Activated T-cell treated with anti-CD3 and anti-CD28 coated beads, Interleukin-2, amount 50 U/mL, for 1 hour (primary cell): ENCODE measurements around the gene BICD1.
A peak's percentile ranks its signal among the peaks of the same experiment; 100 is the strongest.
"Not testable (repeated sequence)": the region's sequence is repeated elsewhere in the genome, so short reads cannot be mapped to it uniquely, and the experiment has no call there.

Experiments
- DNase-seq: peaks from one replicate; pipeline ENCODE4 v3.0.0-alpha.2; 2020

BICD1 gene

DNA sequence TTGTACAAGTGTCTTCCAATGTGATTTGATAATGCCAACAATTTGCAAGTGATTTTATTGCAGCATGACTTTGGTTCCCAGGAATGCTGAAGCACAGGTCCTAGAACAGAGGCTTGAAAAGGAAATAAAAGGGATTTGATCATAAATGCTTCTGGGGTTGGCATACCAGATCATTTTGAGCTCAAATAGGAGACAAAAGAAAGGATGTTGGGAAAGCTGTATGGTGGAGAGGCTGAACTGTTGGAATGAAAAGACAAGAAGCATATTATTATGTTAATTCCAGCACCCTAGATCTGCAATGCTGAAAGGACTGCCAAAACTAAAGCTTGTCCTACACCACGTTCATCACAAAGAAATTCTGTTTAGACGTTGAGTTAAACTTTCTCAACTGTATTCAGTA lies 143.1 kb downstream of the BICD1 start:
- DNase-seq = no peak

DNA sequence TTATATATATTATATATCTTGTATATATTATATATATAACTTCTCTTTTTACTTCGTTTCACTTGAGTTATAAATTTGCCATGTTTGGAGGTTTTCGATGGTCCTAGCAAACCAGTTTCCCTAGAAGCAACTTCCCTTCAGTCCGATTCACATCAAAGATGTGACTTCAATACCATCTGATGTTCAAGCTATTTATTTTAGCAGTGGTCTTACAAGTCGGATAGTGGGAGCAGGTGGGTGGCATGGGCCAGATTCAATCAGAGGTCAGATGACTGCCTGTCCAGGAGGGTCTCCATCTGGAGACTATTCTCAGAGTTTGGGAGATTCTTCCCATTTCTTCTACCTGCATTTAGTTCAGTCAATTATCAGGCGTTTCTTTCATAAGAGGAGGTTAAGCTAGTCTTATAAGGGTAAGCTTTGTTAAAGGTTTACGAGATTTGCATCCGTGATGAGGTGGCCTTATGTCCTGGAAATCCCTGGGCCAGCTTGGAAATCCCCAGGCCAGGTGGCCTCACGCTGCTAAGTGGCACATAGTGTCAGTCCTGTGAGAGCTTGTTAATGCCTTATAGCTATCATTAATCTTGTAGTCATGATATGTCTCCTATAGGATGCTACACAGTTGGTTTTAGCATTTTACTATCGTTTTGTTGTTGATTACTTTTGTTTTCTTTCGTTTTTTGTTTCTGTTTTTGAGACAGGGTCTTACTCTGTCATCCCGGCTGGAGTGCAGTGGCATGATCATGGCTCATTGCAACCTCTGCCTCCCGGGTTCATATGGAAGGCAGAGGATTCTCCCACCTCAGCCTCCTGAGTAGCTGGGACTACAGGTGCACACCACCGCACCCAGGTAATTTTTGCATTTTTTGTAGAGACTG lies 145.8 kb downstream of the BICD1 start:
- no peak for DNase-seq

DNA sequence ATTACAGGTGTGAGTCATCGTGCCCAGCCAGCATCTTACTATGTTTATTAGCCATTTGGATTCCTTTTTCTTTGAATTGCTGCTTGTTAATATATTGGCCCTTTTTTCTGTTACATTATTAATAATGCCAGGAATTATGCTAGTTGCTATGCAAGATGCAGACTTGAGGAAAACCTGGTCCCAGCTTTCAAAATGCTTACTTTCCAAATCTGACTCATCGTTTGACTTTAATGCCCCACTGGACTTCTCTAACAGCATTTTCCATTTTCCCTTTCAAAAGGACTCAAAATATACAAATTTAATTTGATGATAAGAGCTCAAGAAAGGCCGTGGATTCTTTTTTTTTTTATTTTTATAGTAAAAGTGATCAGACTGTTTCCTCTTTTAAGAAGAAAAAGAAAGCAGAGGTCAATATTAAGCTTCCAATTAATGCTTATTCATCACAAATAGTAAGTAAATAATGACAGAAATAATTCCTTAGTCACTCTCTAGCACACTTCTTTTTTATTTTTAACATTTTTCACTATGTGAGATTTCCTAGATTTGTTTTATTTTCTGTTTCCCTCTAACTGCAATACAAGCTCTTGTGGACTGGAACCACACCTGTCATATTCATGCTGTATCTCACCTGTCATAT lies 146.6 kb downstream of the BICD1 start:
- no peak for DNase-seq

DNA sequence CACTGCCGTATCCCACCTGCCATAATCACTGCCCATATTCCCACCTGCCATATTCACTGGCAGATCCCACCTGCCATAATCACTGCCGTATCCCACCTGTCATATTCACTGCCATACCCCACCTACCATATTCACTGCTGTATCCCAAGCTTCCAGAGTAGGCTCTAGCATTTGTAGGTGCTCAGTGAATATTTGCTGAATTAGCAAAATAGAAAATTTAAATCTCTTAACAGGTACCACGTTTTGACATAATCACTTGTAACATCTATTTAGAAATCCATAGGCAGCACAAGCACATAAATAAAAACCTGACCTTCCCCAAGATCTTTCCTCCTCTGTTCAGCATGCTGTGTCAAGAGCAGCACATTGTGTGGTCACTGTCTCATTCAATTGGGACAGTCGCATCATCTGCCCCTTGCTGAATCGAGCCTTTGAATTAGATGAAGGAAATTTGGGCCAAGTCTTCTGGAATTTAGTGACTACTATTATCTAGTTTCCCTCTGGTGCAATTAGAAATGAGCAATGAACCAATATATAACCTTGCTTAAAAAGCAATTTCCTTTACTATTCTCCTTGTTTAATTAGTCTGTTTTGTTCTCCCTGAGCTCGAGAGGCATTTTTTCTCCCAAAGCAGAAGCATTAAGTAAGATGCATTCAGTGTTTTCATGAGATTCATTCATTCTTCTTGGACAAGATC lies 147.8 kb downstream of the BICD1 start:
- no peak for DNase-seq

DNA sequence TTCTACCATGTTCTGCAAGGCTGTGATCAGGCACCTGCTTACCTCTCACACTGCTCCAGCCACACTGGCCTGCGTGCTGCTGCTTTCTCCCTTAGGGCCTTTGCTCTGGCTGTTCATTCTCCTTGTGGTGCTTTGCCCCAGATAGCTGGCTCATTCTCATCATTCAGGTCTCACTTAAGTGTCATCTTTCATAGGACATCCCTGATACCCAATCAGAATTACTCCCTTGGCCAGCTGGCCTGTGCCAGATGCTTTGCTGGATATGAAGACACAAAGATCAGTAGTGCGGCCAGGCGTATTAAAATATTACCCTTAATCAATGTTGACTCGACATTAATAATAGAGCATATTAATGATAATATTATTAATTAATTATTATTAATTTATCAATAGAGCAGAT lies 148.9 kb downstream of the BICD1 start:
- no peak for DNase-seq

DNA sequence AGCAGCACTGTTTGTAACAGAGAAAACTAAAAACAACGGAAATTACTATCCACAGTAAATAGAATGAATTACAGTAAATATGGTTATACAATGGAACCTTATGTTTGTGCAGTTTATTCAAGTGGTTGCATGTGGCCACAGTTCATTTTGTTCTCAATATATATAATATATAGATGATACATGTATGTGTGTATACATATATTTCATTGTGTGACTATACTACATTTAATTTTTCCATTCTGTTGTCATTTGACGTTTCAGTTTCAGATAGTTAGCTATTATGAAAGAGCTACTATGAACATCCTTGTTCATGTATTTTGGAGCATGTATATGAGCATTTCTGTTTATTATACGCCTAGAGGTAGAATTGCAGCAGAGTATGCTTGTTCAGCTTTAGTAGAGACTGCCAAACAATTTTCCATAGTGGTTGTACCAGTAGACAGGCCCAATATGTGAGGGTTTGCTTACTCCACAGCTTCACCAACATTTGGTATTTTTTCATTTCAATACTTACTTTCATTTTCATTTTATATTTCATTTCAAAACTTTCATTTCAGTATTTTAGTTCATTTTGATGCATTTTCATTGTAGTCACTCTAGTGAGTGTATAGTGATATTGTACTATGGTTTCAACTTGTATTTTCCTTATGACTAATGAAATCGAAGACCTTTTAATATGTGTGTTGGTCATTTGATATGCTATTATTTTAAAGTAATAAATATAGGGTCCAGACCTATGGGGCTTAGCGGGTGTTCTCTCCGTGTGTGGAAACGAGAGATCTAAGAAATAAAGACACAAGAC lies 151.2 kb downstream of the BICD1 start:
- DNase-seq = no peak

DNA sequence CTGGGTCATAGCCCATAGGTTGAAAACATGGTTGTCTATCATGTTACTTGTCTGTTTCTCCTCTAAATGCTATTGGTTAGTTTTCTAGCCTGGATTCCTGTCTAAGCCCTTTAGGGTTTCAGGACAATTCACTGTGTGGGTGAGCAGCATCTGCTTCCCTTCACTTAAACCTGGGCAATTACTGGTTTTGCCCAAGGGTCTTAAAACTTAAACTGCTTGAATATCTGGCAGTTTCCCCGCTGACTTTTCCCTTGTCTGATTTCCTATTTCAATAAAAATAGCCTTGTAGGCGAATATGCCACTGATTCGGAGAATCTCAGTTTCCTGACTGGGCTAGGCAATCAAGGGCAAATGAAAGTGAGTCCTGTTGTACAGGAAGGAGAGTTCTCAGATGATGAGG lies 154.0 kb downstream of the BICD1 start:
- no peak for DNase-seq

DNA sequence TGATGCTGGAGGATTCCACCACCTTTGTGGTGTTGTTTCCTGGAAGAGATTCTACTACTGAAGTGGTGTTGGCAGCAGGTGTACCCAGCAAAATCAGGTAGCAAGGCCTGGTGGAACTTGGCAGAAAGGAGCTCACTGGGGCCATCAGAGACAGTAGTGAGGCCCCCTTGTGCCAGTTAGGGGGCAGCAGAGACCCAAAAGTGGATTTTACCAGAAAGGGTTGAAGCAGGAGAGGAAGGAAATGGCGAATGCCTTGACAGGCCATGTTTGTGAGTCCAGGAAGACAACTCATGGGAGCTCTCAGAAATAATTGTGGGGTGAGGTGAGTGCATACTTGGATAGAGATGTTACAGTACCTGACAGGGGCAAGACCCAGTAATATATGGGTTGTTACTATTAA lies 155.0 kb downstream of the BICD1 start:
- DNase-seq = no peak

DNA sequence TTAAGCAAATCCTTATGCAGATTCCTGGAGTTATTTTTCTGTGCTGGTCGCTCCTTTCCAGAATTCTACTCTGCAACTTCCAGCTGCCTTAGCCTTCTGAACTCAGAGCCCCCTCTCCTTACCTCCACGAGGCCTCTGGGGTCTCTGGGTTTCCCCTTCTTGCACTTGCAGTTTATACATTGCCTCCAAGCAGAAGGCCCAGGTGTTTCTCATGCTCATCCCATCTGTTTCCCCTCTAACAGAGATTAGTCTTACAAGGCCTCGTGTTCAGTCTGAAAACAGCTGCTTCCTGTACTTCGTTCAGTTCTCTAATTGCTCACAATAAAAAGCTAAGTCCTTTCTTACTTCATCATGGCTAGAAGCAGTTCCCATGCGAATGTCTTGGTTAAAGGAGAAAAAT lies 158.3 kb downstream of the BICD1 start:
- DNase-seq = no peak

DNA sequence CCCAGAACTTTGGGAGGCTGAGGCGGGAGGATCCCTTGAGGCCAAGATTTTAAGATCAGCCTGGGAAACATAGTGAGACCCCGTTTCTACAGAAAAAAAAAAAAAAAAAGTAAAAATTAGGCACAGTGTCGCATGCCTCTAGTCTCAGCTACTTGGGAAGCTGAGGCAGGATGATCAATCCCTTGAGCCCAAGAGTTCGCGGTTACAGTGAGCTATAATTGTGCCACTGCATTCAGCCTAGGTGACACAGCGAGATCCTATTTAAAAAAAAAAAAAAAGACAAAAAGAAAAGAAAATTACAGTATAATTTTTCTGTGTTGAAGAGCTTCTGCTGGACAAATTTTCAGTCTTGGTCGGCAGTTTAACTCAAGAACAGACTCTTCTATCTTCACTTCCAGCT lies 158.8 kb downstream of the BICD1 start:
- DNase-seq = no peak

DNA sequence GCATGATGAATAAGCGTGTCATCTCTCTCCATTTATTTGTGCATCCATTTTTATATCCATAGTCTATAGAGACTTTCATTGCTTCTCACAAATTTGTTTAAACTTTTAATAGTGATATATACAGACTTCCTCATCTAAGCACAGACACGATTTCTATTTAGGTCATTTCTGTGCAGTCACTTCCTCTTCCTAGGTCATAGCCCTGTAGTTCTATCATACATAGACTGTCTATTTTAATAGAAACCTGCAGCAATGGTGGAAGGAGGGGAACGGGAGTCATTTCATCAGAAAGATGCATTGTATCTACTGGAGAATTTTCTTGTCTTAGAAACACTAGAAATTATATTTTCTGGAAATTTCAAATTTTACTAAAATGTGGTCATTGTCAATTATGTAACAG lies 159.3 kb downstream of the BICD1 start:
- DNase-seq = no peak

DNA sequence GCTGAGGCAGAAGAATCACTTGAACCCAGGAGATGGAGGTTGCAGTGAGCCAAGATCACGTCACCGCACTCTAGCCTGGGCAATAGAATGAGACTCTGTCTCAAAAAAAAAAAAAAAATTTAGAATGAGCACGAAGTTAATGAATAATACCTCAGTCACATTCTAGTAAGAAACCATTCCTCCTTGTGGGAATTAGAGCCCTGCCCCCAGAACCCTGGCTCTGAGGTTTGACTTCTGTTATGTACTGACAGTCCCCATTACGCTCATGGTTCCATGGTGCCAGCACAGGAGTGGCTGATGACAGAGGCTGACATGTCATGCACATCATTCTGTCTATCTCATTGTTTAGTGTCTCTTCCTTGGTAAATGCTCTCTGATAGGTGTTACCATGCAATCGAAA lies 160.1 kb downstream of the BICD1 start:
- no peak for DNase-seq

DNA sequence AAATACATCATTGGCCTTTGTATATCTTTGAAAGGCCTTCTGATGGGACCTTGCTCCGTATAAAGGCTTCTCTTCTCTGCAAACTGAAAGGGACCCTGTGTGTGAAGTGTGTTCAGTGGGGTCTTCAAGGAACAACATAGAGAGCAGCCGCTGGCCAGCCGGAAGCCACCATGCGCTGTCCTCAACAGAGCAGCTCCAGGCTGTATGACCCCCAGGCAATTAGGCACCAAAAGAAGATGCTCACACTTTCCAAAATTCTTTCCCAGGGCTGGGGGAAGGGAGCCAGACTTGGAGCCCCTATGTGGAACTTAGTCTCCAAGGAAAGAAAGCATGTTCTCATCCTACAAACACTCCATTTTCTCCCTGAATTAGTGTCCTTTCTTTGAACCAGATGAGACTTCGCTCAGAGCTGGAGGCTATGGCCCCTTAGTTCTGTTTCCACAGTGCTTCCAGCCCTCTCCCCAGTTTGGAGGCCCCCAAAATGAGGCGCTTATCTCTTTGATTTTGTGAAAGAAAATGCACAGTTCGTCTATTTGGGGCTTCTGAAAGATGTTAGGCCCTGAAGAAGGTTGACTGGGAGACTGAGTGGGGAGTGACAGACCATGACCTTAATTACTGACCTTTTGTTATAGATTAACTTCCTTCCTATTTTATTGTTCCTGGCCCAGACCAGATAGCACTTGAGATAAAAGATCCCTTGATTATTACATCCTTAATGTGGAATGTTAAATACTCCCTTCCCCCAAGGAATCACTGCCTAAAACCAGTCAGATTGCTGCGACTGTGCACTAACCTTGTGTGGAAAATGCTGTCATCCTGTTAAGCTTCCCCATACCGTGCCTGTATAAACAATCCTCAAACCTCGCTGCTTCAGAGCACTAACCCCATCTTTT lies 164.4 kb downstream of the BICD1 start:
- no peak for DNase-seq

DNA sequence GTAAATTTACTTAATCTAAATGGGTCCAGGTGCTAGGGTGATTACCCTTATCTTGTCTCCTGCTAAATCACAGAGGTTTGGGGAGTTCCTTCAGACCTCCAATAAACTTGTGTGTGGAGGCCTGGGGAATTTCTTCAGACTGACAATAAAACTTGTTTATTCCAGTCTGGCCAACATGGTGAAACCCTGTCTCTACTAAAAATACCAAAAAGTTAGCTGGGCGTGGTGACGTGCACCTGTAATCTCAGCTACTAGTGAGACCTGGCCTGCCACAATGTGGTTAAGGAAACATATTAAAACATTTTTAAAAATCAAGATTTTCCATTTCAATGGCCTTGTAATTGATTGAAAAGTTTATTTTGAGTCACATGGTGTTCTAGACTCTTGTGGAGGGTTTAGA lies 165.8 kb downstream of the BICD1 start:
- no peak for DNase-seq

DNA sequence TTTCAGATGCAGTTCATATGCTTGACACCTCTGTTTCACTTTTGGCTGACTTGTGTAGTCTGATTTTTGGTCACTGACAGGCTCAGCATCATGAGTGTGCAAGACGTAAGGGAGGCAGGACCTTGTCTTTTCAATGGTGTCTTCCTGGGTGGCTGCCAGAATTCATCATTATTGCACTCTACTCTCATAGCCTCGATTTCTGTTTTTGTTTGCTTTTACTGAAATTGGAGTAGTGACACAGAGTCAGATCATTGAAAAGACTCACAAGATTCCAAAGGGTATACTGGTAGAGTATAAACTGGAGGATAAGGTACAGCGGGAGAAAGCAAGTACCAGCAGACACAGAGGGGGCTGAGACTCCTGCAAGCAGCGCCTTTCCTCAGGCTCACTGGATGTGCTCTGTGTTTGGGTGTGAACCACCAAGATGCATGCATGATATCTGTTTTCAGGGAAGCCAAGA lies 166.4 kb downstream of the BICD1 start:
- no peak for DNase-seq

DNA sequence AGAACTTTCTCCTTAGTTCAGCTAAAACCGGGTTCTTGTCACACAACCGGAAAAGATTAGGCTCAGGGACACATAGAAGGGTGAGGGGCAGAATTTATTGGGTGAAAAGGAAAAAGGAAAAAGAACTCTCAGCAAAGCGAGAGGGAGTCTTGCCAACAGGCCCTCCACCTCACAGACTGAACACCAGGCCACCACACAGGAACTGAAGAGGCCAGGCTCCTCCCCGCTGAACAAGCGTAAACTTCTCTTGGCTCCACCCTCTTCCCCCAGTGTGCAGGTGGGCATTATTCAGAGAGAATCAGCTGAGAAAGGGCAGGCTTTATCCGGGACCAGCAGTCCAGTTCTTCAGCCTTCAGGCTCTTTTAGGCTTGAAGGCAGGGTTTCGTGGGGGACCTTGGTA lies 167.1 kb downstream of the BICD1 start:
- DNase-seq = peak; percentile 47

DNA sequence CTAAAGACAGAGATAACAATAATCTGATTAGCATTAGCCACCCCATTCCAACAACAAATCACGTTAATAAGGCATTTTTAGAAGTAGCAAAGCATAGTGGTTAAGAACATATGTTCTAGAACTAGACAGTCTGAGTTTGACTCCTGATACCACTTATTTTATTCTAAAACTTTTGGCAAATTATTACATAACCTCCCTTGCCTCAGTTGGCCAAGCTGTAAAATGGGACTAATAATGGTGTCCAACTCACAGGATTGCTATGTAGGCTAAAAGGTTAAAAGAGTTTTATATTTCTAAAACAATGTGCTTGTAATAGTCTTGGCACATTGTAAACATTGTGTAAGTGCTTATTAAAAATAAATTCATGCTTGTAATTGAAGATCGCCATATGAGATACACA lies 168.0 kb downstream of the BICD1 start:
- no peak for DNase-seq

DNA sequence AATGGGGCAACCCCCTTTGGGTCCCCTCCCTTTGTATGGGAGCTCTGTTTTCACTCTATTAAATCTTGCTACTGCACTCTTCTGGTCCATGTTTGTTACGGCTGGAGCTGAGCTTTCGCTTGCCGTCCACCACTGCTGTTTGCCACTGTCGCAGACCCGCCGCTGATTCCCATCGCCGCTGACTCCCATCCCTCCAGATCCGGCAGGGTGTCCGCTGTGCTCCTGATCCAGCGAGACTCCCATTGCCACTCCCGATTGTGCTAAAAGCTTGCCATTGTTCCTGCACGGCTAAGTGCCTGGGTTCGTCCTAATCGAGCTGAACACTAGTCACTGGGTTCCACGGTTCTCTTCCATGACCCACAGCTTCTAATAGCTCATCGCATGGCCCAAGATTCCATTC lies 168.9 kb downstream of the BICD1 start:
- not testable (repeated sequence) for DNase-seq

DNA sequence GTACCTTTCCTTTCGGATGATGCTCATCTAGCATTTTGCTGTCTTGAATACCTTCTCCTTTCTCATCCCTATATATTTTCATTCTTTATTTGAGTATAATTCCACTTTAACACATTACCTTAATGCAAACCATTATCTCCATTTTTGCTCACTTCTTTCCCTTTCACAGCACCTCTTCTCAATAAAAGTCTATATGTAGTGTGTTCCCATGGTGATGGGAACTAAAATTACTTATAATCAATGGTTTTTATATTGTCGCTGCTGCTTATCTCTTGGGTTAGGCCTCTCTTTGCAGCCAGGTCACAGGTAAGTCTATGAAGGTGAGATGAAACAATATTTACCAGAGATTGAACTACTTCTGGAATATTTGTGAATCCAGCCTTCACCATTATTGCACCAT lies 171.1 kb downstream of the BICD1 start:
- DNase-seq = no peak

DNA sequence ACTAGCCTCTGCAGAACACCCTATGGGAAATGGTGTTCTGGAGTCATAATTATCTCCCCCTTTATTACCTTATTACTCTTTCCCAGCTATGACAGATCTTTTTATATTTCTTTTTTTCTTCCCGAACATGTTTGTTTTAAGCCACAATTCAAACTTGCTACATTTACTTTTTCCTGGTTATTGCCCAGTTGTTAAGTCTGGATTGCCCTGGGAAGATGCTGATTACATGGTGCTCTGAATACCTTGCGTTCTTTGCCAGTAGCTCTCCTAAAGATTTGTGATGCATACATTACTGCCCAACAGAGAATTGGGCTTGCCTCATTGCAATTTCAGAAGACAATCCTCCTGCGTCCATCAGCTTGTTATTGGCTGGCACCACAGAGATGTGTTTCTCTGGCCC lies 174.5 kb downstream of the BICD1 start:
- no peak for DNase-seq

DNA sequence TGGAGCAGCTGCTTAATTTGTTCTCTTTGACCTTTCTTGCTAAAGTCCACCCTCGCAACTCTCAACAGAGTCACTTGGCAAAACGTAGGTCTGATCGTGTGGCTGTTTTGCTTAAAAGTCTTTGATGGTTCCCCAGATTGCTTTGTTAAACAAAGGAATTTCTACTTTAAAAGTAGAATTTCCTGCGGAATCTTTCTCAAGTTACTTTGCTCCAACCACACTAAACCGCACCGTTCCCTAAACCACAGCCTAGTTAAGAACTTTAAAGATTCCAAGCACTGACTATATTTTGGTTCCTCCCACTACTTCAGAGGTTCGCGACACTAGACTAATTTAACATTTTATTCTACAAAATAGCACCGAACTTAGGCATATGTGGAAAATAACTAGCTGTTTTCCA lies 177.9 kb downstream of the BICD1 start:
- DNase-seq = no peak

DNA sequence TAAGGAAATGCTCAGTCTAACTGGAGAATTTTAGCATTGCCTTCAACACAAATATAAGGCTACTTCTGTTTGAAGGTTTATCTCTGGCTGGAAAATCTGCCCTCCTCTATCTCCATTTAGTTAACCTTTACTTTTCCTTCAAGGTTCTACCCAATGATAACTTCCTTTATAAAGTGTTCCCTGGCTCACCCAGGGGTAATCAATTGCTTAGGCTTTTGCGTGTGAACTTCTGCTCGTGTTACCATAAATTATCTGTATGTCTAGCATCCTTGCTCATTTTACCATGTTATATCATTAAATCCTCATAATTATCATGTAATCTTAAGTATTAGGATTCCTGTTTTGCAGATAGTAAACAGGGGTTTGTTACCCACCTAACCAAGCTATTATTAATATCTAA lies 178.4 kb downstream of the BICD1 start:
- DNase-seq = no peak
